ENCODE results near the gene ANKRD13B.
A peak's percentile ranks its signal among the peaks of the same experiment; 100 is the strongest.

ANKRD13B gene

GRCh38 chr17:29569245-29569950 lies 23.5 kb upstream of the ANKRD13B start:
- no peak for DNase-seq

GRCh38 chr17:29570521-29570920 lies 22.4 kb upstream of the ANKRD13B start:
- DNase-seq: no peak

- no peak for DNase-seq
Measured at GRCh38 chr17:29571486-29571882, 21.4 kb upstream of the ANKRD13B start.

DNA sequence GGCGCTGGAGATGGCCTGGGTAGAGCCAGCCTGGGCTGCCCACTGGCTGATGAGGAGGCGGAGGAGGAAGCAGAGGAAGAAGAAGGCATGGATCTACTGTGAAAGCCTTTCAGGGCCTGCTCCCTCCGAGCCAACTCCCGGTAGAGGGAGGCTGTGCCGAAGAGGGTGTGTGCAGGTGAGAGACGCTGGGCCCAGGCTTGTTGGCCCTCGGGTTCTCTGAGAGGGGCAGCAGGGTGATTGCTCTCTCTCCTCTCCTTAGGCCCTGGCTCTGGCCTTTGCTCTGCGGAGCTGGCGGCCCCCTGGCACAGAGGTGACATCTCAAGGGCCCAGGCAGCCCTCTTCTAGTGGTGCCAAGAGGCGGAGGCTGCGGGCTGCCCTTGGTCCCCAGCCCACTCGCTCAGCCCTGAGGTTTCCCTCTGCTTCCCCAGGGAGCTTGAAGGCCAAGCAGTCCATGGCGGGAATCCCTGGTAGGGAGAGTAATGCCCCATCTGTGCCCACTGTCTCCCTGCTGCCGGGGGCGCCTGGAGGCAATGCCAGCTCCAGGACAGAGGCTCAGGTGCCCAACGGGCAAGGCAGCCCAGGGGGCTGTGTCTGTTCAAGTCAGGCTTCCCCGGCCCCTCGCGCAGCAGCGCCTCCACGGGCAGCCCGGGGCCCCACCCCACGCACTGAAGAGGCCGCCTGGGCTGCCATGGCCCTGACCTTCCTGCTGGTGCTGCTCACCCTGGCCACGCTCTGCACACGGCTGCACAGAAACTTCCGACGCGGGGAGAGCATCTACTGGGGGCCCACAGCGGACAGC lies 20.9 kb upstream of the ANKRD13B start:
- DNase-seq: no peak

GRCh38 chr17:29572691-29573557 lies 20.0 kb upstream of the ANKRD13B start:
- peak; percentile 54 for DNase-seq

DNA sequence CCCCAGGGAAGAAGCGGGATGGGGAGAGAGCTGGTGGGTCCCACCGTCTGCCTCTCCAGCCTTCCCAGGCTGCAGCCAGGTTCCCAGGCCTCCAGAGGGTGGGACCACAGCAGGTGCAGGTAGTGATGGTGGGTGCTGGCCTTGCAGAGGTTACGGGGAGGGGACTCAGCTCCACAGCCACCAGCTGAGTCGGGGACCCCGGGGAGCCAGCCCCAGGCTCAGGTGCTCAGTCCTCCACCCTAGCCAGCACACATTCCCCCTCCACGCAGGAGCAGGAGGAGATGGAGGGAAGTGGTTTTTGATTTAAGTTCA lies 19.4 kb upstream of the ANKRD13B start:
- DNase-seq: no peak

DNA sequence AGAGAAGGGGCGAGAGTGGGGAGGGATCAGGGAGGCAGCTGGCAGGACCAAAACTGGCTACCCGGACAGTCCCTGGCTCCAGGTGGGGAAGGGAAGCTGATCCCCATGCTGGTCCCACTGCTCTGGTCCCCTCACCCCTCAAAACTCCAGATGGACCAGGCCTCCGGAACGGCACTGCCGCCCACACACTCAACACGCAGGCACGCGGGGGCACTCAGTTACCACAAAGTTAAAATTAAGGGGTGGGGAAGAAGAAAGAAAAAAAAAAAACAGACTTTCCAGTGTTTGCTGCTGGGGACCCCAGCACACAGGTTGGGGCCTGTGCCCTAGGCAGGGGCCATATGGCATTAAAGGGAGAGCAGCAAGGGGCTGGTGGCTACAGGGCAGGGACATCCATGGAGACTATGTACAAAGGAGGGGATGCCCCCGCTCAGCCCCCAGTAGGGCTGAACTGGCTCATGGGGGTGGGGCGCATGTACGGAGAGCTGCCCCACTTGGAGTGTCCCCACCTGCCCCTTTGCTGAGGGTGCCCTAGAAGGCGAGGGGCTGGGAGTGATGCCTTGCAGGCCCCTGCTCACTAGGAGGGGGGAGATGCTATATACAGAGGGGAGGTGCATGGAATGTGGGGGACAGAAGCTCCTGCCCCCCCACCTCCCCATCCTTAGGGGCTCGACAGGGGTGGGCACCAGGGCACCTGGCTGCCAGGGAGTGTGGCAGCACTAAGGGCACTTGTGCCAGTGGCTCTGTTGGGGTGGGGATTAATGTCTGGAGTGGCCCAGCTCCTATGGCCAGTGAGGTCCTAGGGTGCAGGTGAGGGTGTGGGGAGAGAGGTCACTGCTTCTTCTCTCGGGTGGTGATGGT lies 18.8 kb upstream of the ANKRD13B start:
- no peak for DNase-seq

DNA sequence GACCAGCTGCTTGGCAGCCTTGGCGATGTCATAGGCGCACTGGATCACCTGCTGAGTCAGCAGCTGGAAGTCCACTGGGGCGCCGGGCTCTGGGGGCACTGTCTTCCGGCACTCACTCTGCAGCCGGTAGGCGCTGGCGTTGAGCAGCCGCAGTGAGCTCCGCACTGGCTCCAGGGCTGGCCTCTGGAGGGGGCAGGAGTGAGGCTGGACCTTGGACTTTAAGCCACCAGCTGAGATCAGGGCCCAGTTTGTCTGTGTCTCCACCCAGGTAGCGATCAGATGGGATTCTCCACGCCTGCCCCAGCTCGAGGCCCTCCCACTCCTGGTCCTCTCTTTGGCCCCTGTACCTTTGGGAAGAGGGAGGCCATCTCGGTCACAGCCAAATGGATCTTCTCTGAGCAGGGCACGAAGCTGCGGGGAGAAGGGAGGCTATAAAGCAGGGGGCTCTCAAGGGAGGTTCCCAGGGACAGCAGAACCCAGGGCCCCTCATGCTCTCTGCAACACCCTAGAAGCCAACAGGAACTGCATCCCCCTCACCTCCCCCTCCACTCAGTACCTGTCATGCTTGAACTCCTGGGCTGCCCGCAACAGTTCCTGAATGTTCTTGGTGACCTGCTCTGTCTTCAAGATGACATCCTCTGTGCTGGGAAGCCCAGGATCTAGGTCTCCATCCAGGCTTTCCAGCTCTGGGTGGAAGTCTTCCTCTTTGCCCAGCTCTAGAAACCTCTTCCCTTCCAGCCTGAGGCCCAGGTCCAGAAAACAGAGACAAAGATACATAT lies 18.0 kb upstream of the ANKRD13B start:
- no peak for DNase-seq

GRCh38 chr17:29575511-29576213 lies 17.3 kb upstream of the ANKRD13B start:
- no peak for DNase-seq

GRCh38 chr17:29576214-29577000 lies 16.5 kb upstream of the ANKRD13B start:
- DNase-seq: no peak

DNA sequence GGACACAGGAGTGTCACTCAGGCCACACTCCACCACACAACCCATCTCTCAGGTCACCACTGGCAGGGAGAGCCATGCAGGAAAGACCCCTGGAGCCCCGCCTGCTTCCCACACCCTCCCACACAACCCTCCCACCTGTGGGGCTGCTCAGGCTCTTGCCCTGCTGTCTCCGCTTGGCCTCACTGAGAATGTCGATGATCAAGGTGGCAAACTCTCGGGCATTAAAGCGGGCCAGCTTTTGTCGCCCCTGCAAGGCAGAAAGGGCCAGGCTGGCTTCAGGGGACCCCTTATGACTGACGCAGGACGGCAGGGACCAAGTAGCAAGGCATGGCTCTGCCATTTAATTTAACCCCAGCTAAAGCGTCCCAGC lies 15.9 kb upstream of the ANKRD13B start:
- DNase-seq: no peak

- DNase-seq: no peak
Measured at GRCh38 chr17:29577385-29578211, 15.3 kb upstream of the ANKRD13B start.

DNA sequence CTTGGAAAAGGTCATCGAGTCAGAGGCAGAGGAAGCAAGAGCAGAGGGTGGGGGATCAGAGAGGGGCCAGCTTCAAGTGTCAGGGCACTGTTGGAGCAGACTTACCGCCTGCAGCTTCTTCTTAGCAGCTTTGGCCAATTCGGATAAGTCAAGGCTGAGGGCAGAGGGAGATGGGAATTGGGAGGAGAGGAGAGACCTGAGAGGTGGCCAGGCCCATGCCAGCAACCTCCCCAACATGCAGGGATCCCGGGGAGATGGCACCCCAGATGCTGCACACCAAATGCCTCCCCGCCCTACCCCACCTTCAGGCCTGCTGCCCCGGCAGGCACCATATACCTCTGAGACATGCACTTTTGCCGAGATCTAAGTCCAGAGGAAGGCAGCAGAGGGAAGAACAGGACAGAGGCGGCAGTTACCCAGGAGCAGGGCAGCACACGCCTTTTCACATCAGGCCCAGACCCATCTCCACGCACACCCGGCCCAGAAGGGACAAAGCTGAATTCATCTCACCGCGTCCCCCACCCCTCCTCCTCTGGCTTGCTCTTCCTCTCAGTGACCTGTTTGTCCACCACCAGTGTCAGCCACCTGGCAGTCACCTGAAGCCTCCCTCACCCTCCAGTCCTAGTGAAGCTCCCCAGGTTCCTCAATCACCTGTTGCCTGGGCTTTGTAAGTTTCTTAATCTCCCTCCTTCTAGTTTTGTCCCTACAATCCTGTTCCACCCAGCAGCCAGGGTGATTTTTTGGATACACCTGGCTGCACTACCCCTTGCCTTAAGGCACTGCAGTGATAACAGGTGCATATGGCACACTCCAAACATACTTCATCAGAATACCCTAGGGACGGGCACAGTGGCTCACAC lies 14.1 kb upstream of the ANKRD13B start:
- no peak for DNase-seq

GRCh38 chr17:29579866-29580771 lies 12.8 kb upstream of the ANKRD13B start:
- DNase-seq: peak; percentile 66

DNA sequence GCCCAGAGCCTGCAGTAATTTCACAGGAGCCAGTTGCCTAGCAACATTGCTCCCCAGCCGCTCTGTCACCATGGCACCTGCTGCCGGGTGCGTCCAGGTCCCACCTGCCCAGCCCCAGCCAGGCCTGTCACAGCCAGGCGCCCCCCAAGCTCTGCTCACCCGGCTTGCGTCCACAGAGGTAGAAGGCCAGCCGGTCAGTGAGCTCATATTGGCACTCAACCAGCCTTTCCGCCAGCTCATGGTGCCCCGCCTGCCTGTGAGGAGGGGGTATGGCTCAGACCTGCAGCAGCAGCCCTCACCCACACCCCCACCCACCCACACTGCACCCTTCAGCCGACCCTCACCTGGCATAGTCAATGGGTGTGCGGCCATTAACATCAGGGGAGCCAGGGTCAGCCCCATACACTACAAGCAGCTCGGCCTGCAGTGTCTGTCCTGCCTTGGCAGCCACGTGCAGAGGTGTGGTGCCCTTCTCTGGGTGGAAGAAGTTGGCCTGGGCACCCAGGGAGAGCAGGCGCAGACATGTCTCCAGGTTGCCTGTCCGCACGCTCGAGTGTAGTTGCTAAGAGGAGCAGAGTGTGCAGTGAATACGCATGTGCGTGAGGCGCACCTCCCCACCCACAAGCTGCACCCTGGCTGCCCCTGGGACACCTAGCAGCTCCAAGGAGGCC lies 11.2 kb upstream of the ANKRD13B start:
- no peak for DNase-seq

- DNase-seq: no peak
Measured at GRCh38 chr17:29582254-29582765, 10.6 kb upstream of the ANKRD13B start.

- no peak for DNase-seq
Measured at GRCh38 chr17:29582772-29583171, 10.2 kb upstream of the ANKRD13B start.
